ENCODE results near the gene KRTAP10-5.
"Not testable (repeated sequence)": the region's sequence is repeated elsewhere in the genome, so short reads cannot be mapped to it uniquely, and the experiment has no call there.

Gene KRTAP10-5

GRCh38 chr21:44580231-44580821 lies at the start of gene KRTAP10-5:
Gene KRTAP10-5, minus strand, starts transcription at chr21:44580604. Its CDS starts 26 bp downstream, at chr21:44580578.
- DNase-seq (ENCODE audit: low read depth); H3K4me3 ChIP-seq (ENCODE audit: low read length): not testable (repeated sequence)

GRCh38 chr21:44628707-44629391 lies 48.4 kb upstream of the KRTAP10-5 start:
- TF ChIP-seq CTCF (conservative IDR thresholded peaks at IDR 0.05; ENCODE audit: low read length) = no peak
- H3K4me3 ChIP-seq (ENCODE audit: low read length) = no peak overlapping the region

GRCh38 chr21:44627831-44628233 lies 47.4 kb upstream of the KRTAP10-5 start:
- not testable (repeated sequence) for H3K4me3 ChIP-seq (ENCODE audit: low read length); DNase-seq (ENCODE audit: low read depth)

More at GRCh38 chr21:44628707-44629391, 48.4 kb upstream of the KRTAP10-5 start:
- no peak for DNase-seq (ENCODE audit: low read depth)

GRCh38 chr21:44627181-44627822 lies 46.9 kb upstream of the KRTAP10-5 start:
- not testable (repeated sequence) for H3K4me3 ChIP-seq (ENCODE audit: low read length); DNase-seq (ENCODE audit: low read depth)

- no peak for DNase-seq (ENCODE audit: low read depth)
- TF ChIP-seq CTCF (conservative IDR thresholded peaks at IDR 0.05; ENCODE audit: low read length) = no peak
- no peak within 1 kb of the TSS for H3K4me3 ChIP-seq (ENCODE audit: low read length)
Measured at GRCh38 chr21:44626673-44627143, 46.3 kb upstream of the KRTAP10-5 start, which contains the start of gene KRTAP10-9. Gene KRTAP10-9, plus strand, starts transcription at chr21:44627093. Its CDS starts 79 bp downstream, at chr21:44627172.

- no peak overlapping the region for H3K4me3 ChIP-seq (ENCODE audit: low read length)
- TF ChIP-seq CTCF (conservative IDR thresholded peaks at IDR 0.05; ENCODE audit: low read length) = no peak
- no peak for DNase-seq (ENCODE audit: low read depth)
Measured at GRCh38 chr21:44626262-44626661, 45.9 kb upstream of the KRTAP10-5 start.

- H3K4me3 ChIP-seq (ENCODE audit: low read length) = no peak overlapping the region
- no peak for TF ChIP-seq CTCF (conservative IDR thresholded peaks at IDR 0.05; ENCODE audit: low read length)
- DNase-seq (ENCODE audit: low read depth) = no peak
Measured at GRCh38 chr21:44625756-44626155, 45.4 kb upstream of the KRTAP10-5 start.

- DNase-seq (ENCODE audit: low read depth) = no peak
- TF ChIP-seq CTCF (conservative IDR thresholded peaks at IDR 0.05; ENCODE audit: low read length) = no peak
- H3K4me3 ChIP-seq (ENCODE audit: low read length) = no peak overlapping the region
Measured at GRCh38 chr21:44623575-44623974, 43.2 kb upstream of the KRTAP10-5 start.
